Breast epithelium (tissue), 4 donors: ENCODE results near the gene FAM217A. TPM values are rescaled to one million over a fixed set of nuclear protein-coding genes. Genes with fewer than 3 reads are reported as not detected.

Source experiments
- DNase-seq, 2 donors: peaks; one replicate each; pipeline ENCODE4 v3.0.0-alpha.2; 2019; ENCODE audit warnings: low spot score in 2 of 2
- H3K27ac ChIP-seq, 2 donors: fragments of 200-600 bp; sonication (generic) in 1 of 2; one replicate each; pipeline ENCODE4 v1.5.1; 2016 to 2019; ENCODE audit warnings: mild to moderate bottlenecking in 1 of 2
- H3K27me3 ChIP-seq, 2 donors: fragments of 200-600 bp; sonication (generic) in 1 of 2; one replicate each; pipeline versions ENCODE4 v1.5.1 to v1.6.0; 2017 to 2019; ENCODE audit warnings: control low read depth in 1 of 2, mild to moderate bottlenecking in 1 of 2
- H3K36me3 ChIP-seq: fragments of 200-600 bp; one replicate; pipeline ENCODE4 v1.5.1; 2019
- H3K4me1 ChIP-seq, 2 donors: fragments of 200-600 bp; sonication (generic); one replicate each; pipeline ENCODE4 v1.5.1; 2016 to 2019; ENCODE audit warnings: control low read depth in 1 of 2
- H3K4me3 ChIP-seq, 3 donors: fragments of 200-600 bp; sonication (generic); 1 replicate in 2 of 3; 2 replicates in 1 of 3; pipeline ENCODE4 v1.5.1; 2016 to 2019; ENCODE audit warnings: mild to moderate bottlenecking in 3 of 3, moderate library complexity in 2 of 3
- H3K9me3 ChIP-seq, 2 donors: fragments of 200-600 bp; sonication (generic) in 1 of 2; one replicate each; pipeline ENCODE4 v1.5.1; 2016 to 2019; ENCODE audit warnings: control low read depth in 1 of 2
- POLR2A ChIP-seq: fragments of 450-650 bp; IDR thresholded peaks from one replicate; pipeline ENCODE4 v1.6.1; 2016; ENCODE audit warnings: antibody characterized with exemption, mild to moderate bottlenecking, moderate library complexity
- POLR2AphosphoS5 ChIP-seq, 3 donors: sonication (generic); formaldehyde crosslinking; IDR thresholded peaks; one replicate each; pipeline ENCODE4 v1.6.1; 2017; ENCODE audit warnings: antibody characterized with exemption in 3 of 3
- intact Hi-C: fragments of 100-400 bp; cut with DNase I; formaldehyde crosslinking; loops from one replicate; pipeline ENCODE4 v1.15.1; 2023; ENCODE audit warnings: low total_unique reads
- total RNA-seq, 3 donors: library from RNA; depleted of rRNA; stranded (reverse); fragments of >200 nt; gene quantifications; one replicate each; pipeline ENCODE4 v1.1.0, GENCODE V29; 2016
- TF ChIP-seq, protein P1 (sequence below), 3 donors: fragments of 450-650 bp; IDR thresholded peaks; one replicate each; pipeline ENCODE4 v1.5.1; 2016 to 2017; ENCODE audit warnings: antibody characterized with exemption in 3 of 3, mild to moderate bottlenecking in 3 of 3, moderate library complexity in 3 of 3

FAM217A gene, protein sequence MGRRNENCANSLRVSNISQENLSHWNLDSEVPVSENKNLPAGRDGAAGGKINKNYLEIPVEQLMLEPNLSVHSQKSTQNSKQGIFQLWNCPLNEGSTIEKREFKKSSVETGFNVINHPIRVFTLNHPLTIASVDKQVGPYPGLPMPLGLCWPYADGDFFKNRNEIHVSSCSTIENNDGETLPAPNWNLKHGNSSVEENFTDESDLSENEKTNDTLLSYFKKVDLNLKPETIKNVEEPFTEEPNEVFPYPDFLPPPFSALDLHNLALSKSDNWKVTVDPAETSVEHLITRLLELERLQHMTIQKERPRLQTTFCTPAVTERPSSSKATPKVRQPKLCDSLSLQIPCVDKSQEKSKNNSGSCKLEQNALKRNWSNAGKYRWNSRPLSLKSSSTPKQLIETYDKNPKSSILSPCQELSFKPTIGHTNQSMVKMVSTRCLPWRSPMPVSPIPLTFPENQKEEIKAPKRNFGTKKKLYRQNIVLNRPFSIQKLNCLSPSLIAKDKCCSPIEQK
- total RNA-seq, result not detected

GRCh38 chr6:4078691-4079471 lies at the start of gene FAM217A:
FAM217A (minus strand) TSS chr6:4079137; CDS start chr6:4077414, 1,723 bp downstream.
- no peak within 1 kb of the TSS for H3K27ac ChIP-seq
- H3K4me1 ChIP-seq, result no peaks in the 10 kb centered on the region
- H3K36me3 ChIP-seq, result no peaks in the 10 kb centered on the region
- H3K9me3 ChIP-seq, result no peaks in the 10 kb centered on the region
- intact Hi-C loops, result no loop called here
- H3K4me3 ChIP-seq, result peak within 1 kb of the TSS in 1 of 3 donors; percentile 39
- TF ChIP-seq, protein P1, sequence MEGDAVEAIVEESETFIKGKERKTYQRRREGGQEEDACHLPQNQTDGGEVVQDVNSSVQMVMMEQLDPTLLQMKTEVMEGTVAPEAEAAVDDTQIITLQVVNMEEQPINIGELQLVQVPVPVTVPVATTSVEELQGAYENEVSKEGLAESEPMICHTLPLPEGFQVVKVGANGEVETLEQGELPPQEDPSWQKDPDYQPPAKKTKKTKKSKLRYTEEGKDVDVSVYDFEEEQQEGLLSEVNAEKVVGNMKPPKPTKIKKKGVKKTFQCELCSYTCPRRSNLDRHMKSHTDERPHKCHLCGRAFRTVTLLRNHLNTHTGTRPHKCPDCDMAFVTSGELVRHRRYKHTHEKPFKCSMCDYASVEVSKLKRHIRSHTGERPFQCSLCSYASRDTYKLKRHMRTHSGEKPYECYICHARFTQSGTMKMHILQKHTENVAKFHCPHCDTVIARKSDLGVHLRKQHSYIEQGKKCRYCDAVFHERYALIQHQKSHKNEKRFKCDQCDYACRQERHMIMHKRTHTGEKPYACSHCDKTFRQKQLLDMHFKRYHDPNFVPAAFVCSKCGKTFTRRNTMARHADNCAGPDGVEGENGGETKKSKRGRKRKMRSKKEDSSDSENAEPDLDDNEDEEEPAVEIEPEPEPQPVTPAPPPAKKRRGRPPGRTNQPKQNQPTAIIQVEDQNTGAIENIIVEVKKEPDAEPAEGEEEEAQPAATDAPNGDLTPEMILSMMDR (IDR thresholded peaks at IDR 0.05), result no peak
- TF ChIP-seq POLR2A (no peak), POLR2AphosphoS5 (IDR thresholded peaks at IDR 0.05) (no peak)
- H3K27me3 ChIP-seq, result peaks cover 0 to 7% of the 10 kb centered on the region in 2 donors
- no peak for DNase-seq

- H3K36me3 ChIP-seq, result no peaks in the 10 kb centered on the region
- DNase-seq, result no peak
- no peaks in the 10 kb centered on the region for H3K9me3 ChIP-seq
- intact Hi-C loops, result loop anchor here (1.0 to 10.0 kb wide), 2 partner anchors 14 to 863 kb away; no protein-coding TSS in a partner anchor
- H3K27me3 ChIP-seq, result no peaks in the 10 kb centered on the region
- TF ChIP-seq, protein P1 (IDR thresholded peaks at IDR 0.05), result no peak
- TF ChIP-seq POLR2A (no peak), POLR2AphosphoS5 (IDR thresholded peaks at IDR 0.05) (no peak)
- no peak overlapping the region for H3K4me3 ChIP-seq
- H3K27ac ChIP-seq, result no peak overlapping the region
- no peaks in the 10 kb centered on the region for H3K4me1 ChIP-seq
These were observed 49.1 kb upstream of the FAM217A start for GRCh38 chr6:4128072-4128471.

- DNase-seq, result no peak
- Histone ChIP-seq H3K36me3 (no peaks in the 10 kb centered on the region), H3K9me3 (no peaks in the 10 kb centered on the region), H3K27ac (no peak overlapping the region), H3K4me3 (no peak overlapping the region), H3K27me3 (no peaks in the 10 kb centered on the region), H3K4me1 (no peaks in the 10 kb centered on the region)
- TF ChIP-seq, protein P1 (IDR thresholded peaks at IDR 0.05), result no peak
- no peak for TF ChIP-seq POLR2A
- intact Hi-C loops, result loop anchor here (10.0 kb wide), 1 partner anchor 861 kb away; no protein-coding TSS in a partner anchor
These were observed 47.3 kb upstream of the FAM217A start for GRCh38 chr6:4125933-4126864.

DNA sequence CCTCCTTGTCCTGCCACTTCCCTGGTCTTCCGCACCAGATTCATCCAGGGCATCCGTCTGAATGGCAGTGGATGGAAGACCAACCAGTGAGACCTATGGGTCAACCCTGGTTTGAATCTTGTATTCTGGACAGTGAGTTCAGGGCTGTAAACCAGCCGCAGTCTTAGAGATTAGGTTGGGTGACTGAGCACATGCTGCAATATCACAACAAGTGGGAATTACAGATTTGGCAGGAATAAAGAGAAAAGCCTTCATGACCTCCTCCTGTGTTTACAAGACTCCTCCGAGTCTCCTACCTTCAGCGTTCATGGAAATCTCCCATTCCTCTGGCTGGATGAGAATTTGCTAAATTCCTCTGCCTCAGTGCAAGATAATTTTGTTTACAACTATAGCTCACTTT lies 46.6 kb upstream of the FAM217A start:
- Histone ChIP-seq H3K27ac (no peak overlapping the region), H3K27me3 (no peaks in the 10 kb centered on the region), H3K4me1 (no peaks in the 10 kb centered on the region), H3K36me3 (no peaks in the 10 kb centered on the region), H3K9me3 (no peaks in the 10 kb centered on the region), H3K4me3 (no peak overlapping the region)
- TF ChIP-seq POLR2A (no peak), POLR2AphosphoS5 (IDR thresholded peaks at IDR 0.05) (no peak)
- no peak for DNase-seq
- intact Hi-C loops, result loop anchor here (10.0 kb wide), 1 partner anchor 861 kb away; no protein-coding TSS in a partner anchor

- H3K27ac ChIP-seq, result no peak overlapping the region
- no peaks in the 10 kb centered on the region for H3K4me1 ChIP-seq
- H3K27me3 ChIP-seq, result no peaks in the 10 kb centered on the region
- no peak for TF ChIP-seq POLR2A
- TF ChIP-seq POLR2AphosphoS5 (IDR thresholded peaks at IDR 0.05), result no peak
- TF ChIP-seq, protein P1 (IDR thresholded peaks at IDR 0.05), result no peak
- no peaks in the 10 kb centered on the region for H3K9me3 ChIP-seq
- intact Hi-C loops, result loop anchor here (10.0 kb wide), 1 partner anchor 860 kb away; no protein-coding TSS in a partner anchor
- H3K4me3 ChIP-seq, result no peak overlapping the region
- no peak for DNase-seq
- no peaks in the 10 kb centered on the region for H3K36me3 ChIP-seq
These were observed 45.4 kb upstream of the FAM217A start for GRCh38 chr6:4124351-4124750.
